Colonic mucosa (tissue), 4 donors: ENCODE results near the gene ATPAF1. TPM values are rescaled to one million over a fixed set of nuclear protein-coding genes. Genes with fewer than 3 reads are reported as not detected.

ENCODE experiments used
- DNase-seq: peaks from one replicate; pipeline ENCODE4 v3.0.0-alpha.2; 2020
- H3K27ac ChIP-seq: fragments of 200-600 bp; one replicate; pipeline ENCODE4 v1.8.0; 2021
- H3K27me3 ChIP-seq: fragments of 200-600 bp; one replicate; pipeline ENCODE4 v1.8.0; 2021
- H3K36me3 ChIP-seq: fragments of 200-600 bp; one replicate; pipeline ENCODE4 v1.8.0; 2021
- H3K4me1 ChIP-seq: fragments of 200-600 bp; one replicate; pipeline ENCODE4 v1.8.0; 2021; ENCODE audit warnings: mild to moderate bottlenecking
- H3K4me3 ChIP-seq: fragments of 200-600 bp; one replicate; pipeline ENCODE4 v1.8.0; 2021
- H3K9ac ChIP-seq, 2 donors: one replicate each; pipeline ENCODE4 v1.7.0; 2013; ENCODE audit warnings: control low read depth in 2 of 2, low read depth in 2 of 2, low read length in 2 of 2
- H3K9me3 ChIP-seq: fragments of 200-600 bp; one replicate; pipeline ENCODE4 v1.8.0; 2021
- intact Hi-C: fragments of 100-400 bp; cut with DNase I; formaldehyde crosslinking; loops from one replicate; pipeline ENCODE4 v1.14.1; 2022
- total RNA-seq, 2 donors: library from RNA; stranded (reverse); fragmentation: NEBNext Ultra II Directional in 1 of 2; extraction: Animal tissue kit (Norgen Biotek cat#: 25700) in 1 of 2; gene quantifications; one replicate each; pipeline ENCODE4 v1.2.1, GENCODE V29; 2021
- TF ChIP-seq, protein P1 (sequence below): fragments of 200-600 bp; IDR thresholded peaks from one replicate; pipeline ENCODE4 v1.8.0; 2022; ENCODE audit warnings: antibody characterized with exemption, mild to moderate bottlenecking
- donor health status: healthy.
- donor health status: DM: no; HTN: no; CAD: no.
- donor health status: DM: no; HTN: no; CAD: no.

The ATPAF1 gene
- total RNA-seq, 2 donors from 2014 or later: 55.8 to 66.1 TPM

DNA sequence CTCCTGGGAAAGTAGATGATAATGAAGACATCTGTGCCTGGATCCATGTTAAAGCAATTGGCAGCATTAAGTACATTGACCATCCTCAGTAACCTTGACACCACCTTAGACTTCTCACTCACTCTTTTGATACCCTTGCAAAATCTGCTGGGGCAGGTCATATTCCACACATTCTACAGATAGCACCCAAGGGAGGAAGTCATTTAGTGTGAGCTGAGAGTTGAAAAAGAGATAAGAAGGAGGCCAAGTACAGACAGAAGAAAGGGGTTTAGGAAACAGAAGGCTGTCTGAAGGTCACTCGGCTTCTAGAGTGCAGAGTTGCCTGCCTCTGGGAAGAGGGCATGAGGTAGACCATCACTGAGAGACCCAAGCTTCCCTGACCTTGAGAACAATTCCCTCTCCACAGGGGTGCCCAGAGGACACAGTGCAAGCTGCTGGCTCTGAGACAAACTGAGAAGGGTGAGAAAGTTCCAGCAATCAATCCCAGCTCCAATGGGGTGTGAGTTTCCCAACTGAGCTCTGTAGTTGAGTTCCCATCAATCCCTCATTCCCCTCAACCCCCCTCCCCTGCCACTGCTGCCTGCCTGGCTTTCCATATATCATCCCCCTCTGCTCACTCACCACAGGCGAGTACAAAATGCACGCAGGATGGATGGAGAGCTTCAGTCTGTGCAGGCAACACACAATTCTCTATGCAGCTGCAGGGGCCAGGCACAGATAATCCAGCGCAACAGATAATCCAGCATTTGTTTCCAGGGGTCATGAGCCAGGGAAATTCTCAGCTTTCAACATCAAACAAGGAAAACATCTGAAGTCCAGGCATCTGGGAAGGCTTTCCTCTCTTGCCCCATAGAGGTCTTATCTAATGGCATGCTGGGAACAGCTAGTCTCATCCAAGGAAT is 44.2 kb downstream of the ATPAF1 start:
- Histone ChIP-seq H3K36me3 (no peaks in the 10 kb centered on the region), H3K4me3 (no peak overlapping the region), H3K27ac (no peak overlapping the region), H3K27me3 (no peaks in the 10 kb centered on the region), H3K9ac (no peak overlapping the region), H3K9me3 (no peaks in the 10 kb centered on the region), H3K4me1 (no peaks in the 10 kb centered on the region)
- TF ChIP-seq, protein P1, sequence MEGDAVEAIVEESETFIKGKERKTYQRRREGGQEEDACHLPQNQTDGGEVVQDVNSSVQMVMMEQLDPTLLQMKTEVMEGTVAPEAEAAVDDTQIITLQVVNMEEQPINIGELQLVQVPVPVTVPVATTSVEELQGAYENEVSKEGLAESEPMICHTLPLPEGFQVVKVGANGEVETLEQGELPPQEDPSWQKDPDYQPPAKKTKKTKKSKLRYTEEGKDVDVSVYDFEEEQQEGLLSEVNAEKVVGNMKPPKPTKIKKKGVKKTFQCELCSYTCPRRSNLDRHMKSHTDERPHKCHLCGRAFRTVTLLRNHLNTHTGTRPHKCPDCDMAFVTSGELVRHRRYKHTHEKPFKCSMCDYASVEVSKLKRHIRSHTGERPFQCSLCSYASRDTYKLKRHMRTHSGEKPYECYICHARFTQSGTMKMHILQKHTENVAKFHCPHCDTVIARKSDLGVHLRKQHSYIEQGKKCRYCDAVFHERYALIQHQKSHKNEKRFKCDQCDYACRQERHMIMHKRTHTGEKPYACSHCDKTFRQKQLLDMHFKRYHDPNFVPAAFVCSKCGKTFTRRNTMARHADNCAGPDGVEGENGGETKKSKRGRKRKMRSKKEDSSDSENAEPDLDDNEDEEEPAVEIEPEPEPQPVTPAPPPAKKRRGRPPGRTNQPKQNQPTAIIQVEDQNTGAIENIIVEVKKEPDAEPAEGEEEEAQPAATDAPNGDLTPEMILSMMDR: no peak
- intact Hi-C loops: no loop called here
- no peak for DNase-seq

DNA sequence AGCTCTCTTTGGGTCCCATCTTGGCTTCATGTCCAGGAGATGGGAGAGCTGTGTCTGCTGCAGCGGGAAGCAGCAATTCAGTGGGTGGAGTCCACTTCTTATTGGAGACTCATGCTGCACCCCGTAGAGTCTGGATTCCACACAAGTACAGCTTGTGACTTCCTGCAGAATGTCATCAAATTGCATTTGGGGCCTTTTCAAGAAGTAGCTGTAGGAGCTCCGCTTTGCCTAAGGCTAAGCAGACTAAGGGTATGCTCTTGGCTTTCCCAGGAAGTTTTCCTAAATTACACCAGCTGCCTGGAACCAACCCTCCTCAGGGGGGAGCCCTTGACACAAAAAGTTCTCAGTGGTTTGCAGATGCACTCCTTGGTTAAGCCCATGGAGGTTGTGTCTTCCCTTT is 45.8 kb downstream of the ATPAF1 start:
- no peaks in the 10 kb centered on the region for H3K4me1 ChIP-seq
- peak overlapping the region in 1 of 2 donors; percentile 42 for H3K9ac ChIP-seq
- no peak overlapping the region for H3K27ac ChIP-seq
- DNase-seq: peak; percentile 68
- TF ChIP-seq, protein P1: peak; percentile 59
- H3K9me3 ChIP-seq: no peaks in the 10 kb centered on the region
- H3K27me3 ChIP-seq: no peaks in the 10 kb centered on the region
- intact Hi-C loops: loop anchor here (1.0 kb wide), 1 partner anchor 103 kb away; no protein-coding TSS in a partner anchor
- H3K36me3 ChIP-seq: no peaks in the 10 kb centered on the region
- no peak overlapping the region for H3K4me3 ChIP-seq

DNA sequence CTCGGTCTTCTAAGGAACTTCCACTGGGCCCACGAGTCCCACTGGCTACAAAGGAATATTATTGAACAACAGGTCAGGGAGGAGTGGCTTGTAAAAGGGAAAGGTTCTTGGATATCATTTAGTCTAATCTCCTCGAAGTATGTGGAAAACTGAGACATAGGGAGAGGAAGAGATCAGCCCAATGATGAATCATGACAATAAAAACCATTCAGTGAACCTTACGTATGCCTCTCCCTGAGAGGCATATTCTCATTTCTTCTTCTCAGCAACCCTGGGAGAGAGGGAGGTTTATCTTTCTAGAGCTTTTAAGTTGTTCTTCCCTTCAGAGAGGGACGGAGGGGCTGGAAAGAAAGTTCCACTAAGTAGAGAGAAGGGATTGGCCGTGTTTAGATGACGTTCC is 46.2 kb downstream of the ATPAF1 start:
- Histone ChIP-seq H3K9ac (peak overlapping the region in 1 of 2 donors; percentile 42), H3K27ac (no peak overlapping the region), H3K27me3 (no peaks in the 10 kb centered on the region), H3K36me3 (no peaks in the 10 kb centered on the region), H3K9me3 (no peaks in the 10 kb centered on the region), H3K4me1 (no peaks in the 10 kb centered on the region), H3K4me3 (no peak overlapping the region)
- TF ChIP-seq, protein P1: no peak
- intact Hi-C loops: loop anchor here (1.0 kb wide), 1 partner anchor 103 kb away; no protein-coding TSS in a partner anchor
- no peak for DNase-seq

DNA sequence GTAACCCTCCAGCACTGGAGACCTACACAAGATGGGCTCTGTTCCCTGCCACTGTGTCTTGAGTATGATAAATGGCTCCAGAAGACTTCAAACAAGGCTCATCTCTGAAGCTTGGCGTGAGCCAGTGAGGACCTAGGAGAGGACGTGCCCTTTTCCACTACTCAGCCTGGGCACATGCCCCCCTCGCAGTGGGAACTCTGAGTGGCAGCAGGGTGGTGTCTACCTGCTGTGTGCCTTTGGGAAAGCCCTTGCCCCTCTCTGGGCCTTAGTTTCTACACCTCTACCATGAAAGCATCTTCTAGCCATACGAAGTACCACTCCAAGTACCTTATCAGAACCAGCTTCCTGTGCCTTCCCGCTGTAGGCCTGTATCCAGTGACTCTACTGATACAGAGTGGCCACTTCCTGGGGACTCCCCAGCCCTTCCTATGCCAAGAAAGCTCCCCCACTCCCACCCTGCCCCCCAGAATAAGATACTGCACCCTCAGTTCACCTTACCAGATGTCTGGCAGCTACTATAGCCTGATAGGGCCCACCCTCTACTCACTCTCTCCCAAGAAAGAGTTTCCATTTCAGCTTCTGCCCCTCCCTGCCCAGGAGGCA is 48.4 kb downstream of the ATPAF1 start:
- Histone ChIP-seq H3K9me3 (no peaks in the 10 kb centered on the region), H3K27me3 (no peaks in the 10 kb centered on the region), H3K36me3 (no peaks in the 10 kb centered on the region), H3K4me1 (no peaks in the 10 kb centered on the region), H3K9ac (no peak overlapping the region), H3K27ac (no peak overlapping the region), H3K4me3 (no peak overlapping the region)
- TF ChIP-seq, protein P1: no peak
- intact Hi-C loops: no loop called here
- no peak for DNase-seq

DNA sequence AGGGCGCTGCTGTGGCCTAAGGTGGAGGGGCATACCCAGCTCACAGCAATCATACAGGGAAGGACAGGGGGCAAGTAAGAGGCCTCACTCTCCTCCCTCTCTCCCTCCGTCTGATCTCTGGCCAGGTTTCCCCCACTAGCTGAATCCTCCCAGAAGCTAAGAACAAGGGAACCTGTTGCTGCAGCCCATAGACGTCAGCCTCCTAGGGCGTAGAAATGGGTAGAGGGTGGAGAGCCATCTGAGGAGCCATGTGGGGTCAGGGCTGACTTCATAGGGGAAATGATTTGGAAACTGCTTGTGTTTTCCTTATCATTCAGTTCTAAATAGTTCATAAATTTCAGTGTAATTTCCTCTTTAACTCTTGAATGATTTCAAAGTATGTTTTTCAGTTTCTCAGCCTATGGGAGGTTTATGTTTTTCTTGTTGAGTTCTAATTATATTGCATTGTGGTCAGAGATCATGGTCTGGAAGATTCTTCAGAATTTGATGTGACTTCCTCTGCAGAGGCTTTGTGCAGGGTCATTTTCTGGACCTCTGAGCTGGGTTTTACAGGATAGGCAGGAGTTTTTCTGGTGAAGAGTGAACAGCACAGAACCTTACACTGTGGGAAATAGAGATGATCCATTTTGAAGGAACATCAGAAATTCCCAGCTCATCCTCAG is 49.3 kb downstream of the ATPAF1 start:
- no peak overlapping the region for H3K27ac ChIP-seq
- H3K9me3 ChIP-seq: no peaks in the 10 kb centered on the region
- H3K27me3 ChIP-seq: no peaks in the 10 kb centered on the region
- H3K9ac ChIP-seq: no peak overlapping the region
- TF ChIP-seq, protein P1: no peak
- H3K4me1 ChIP-seq: peaks cover 5% of the 10 kb centered on the region
- no peaks in the 10 kb centered on the region for H3K36me3 ChIP-seq
- H3K4me3 ChIP-seq: no peak overlapping the region
- intact Hi-C loops: no loop called here
- no peak for DNase-seq
